Fibroblast of mammary gland (primary cell): ENCODE results near the gene ST8SIA5.

Experiments
- DNase-seq: peaks from one replicate; pipeline ENCODE4 v3.0.0-alpha.2; 2010; ENCODE audit warnings: low read depth
- H3K4me3 ChIP-seq: 2 replicates; pipeline ENCODE4 v1.5.1; 2011; ENCODE audit warnings: low read depth, mild to moderate bottlenecking, low read length, moderate library complexity; ENCODE audit not compliant: control insufficient read depth
- CTCF ChIP-seq: conservative IDR thresholded peaks from 2 replicates; pipeline ENCODE4 v1.5.1; 2011; ENCODE audit warnings: low read depth, low read length, inconsistent platforms; ENCODE audit not compliant: control insufficient read depth, insufficient read depth

Gene ST8SIA5

GRCh38 chr18:46771141-46771540, 14.3 kb upstream of the ST8SIA5 start:
- H3K4me3 ChIP-seq: no peak overlapping the region
- DNase-seq: no peak
- no peak for TF ChIP-seq CTCF

- H3K4me3 ChIP-seq: no peak overlapping the region
- DNase-seq: no peak
- no peak for TF ChIP-seq CTCF
Observed at GRCh38 chr18:46770708-46771107, 13.9 kb upstream of the ST8SIA5 start.

GRCh38 chr18:46768166-46768921, 11.5 kb upstream of the ST8SIA5 start:
- DNase-seq: no peak
- H3K4me3 ChIP-seq: no peak overlapping the region
- TF ChIP-seq CTCF: no peak

GRCh38 chr18:46767217-46767616, 10.4 kb upstream of the ST8SIA5 start:
- no peak for TF ChIP-seq CTCF
- DNase-seq: no peak
- no peak overlapping the region for H3K4me3 ChIP-seq

- no peak for DNase-seq
- no peak overlapping the region for H3K4me3 ChIP-seq
- TF ChIP-seq CTCF: no peak
Observed at GRCh38 chr18:46764586-46764985, 7.7 kb upstream of the ST8SIA5 start.

GRCh38 chr18:46761059-46761769, 4.4 kb upstream of the ST8SIA5 start:
- H3K4me3 ChIP-seq: no peak overlapping the region
- TF ChIP-seq CTCF: no peak
- DNase-seq: no peak

- DNase-seq: no peak
- TF ChIP-seq CTCF: no peak
- no peak overlapping the region for H3K4me3 ChIP-seq
Observed at GRCh38 chr18:46759890-46760289, 3.0 kb upstream of the ST8SIA5 start.
